Measurements from ENCODE around the gene SCFD2. TPM values are rescaled to one million over a fixed set of nuclear protein-coding genes. Genes with fewer than 3 reads are reported as not detected.
"Not testable (repeated sequence)": the region's sequence is repeated elsewhere in the genome, so short reads cannot be mapped to it uniquely, and the experiment has no call there.

SCFD2 gene
- polyA plus RNA-seq, 1 donor: 13.9 TPM

GRCh38 chr4:53055274-53055673 is 310.6 kb downstream of the SCFD2 start:
- DNase-seq: no peak

- DNase-seq: no peak
Observed at GRCh38 chr4:53050361-53050774, 315.5 kb downstream of the SCFD2 start.

GRCh38 chr4:53049528-53049927 is 316.3 kb downstream of the SCFD2 start:
- DNase-seq: no peak

GRCh38 chr4:53044651-53044960 is 321.3 kb downstream of the SCFD2 start:
- DNase-seq: no peak

- no peak for DNase-seq
Observed at GRCh38 chr4:53043891-53044650, 321.8 kb downstream of the SCFD2 start.

- DNase-seq: no peak
Observed at GRCh38 chr4:53043055-53043454, 322.8 kb downstream of the SCFD2 start.

GRCh38 chr4:53040851-53041250 is 325.0 kb downstream of the SCFD2 start:
- DNase-seq: no peak

GRCh38 chr4:53040459-53040815 is 325.4 kb downstream of the SCFD2 start:
- no peak for DNase-seq

GRCh38 chr4:53039741-53040458 is 326.0 kb downstream of the SCFD2 start:
- DNase-seq: no peak

- no peak for DNase-seq
Observed at GRCh38 chr4:53037892-53038291, 328.0 kb downstream of the SCFD2 start.

GRCh38 chr4:53032908-53033307 is 333.0 kb downstream of the SCFD2 start:
- not testable (repeated sequence) for DNase-seq

GRCh38 chr4:53026233-53026632 is 339.6 kb downstream of the SCFD2 start:
- DNase-seq: no peak

GRCh38 chr4:53023677-53024299 is 342.1 kb downstream of the SCFD2 start:
- DNase-seq: no peak

- no peak for DNase-seq
Observed at GRCh38 chr4:53022513-53023100, 343.3 kb downstream of the SCFD2 start.

GRCh38 chr4:53021754-53022512 is 343.9 kb downstream of the SCFD2 start:
- DNase-seq: no peak

GRCh38 chr4:53019485-53020382 is 346.1 kb downstream of the SCFD2 start:
- DNase-seq: no peak

GRCh38 chr4:53018471-53018870 is 347.4 kb downstream of the SCFD2 start:
- no peak for DNase-seq

GRCh38 chr4:53016099-53016820 is 349.6 kb downstream of the SCFD2 start:
- DNase-seq: no peak

- DNase-seq: peak; percentile 60
Observed at GRCh38 chr4:53015681-53016080, 350.2 kb downstream of the SCFD2 start.

- no peak for DNase-seq
Observed at GRCh38 chr4:53014881-53015280, 351.0 kb downstream of the SCFD2 start.
